SIG-M5 (cell line): Measurements from ENCODE around the gene MPRIP.

Experiments used
- DNase-seq: peaks from one replicate; lab custom pipeline; 2025; lab: John Stamatoyannopoulos, UW

MPRIP gene

DNA sequence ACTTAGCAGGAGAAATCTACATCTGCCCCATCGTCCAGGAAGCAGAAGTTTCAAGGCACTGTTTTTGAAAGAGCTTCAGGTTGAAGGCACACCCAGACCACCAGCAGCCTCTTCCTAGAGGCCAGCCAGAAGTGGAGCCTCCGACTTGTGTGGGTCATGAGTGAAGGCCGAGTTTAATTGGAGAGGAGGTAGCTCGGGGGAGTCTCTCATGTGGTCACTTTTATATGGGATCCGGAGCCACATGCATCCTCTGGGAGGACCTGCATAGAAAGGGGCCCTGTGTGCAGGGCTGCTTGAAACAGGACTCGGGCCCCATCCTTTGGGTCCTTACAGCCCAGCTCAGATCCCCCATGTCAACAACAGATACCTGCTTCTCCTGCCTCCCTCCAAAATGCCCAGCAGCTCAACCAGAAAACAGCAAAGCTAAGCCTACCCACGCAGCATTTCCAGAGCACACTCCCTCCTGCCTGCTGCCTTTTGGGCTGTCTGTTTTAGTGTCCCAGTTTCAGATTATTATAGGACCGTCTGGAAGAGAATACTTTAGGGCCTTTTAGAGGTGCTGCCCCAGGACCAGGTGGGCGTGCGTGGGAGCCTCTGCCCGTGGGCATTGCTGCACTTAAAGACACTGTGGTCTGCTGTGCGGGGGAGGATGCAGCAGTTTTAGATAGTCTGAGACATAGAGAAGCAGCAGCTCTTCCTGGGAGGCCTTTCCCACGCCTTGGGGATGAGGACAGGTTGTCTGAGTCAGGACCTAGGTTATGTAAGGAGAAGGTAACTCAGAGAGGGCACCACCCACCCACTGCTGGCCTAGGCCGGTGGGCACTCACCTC is 29.5 kb downstream of the MPRIP start:
- no peak for DNase-seq

DNA sequence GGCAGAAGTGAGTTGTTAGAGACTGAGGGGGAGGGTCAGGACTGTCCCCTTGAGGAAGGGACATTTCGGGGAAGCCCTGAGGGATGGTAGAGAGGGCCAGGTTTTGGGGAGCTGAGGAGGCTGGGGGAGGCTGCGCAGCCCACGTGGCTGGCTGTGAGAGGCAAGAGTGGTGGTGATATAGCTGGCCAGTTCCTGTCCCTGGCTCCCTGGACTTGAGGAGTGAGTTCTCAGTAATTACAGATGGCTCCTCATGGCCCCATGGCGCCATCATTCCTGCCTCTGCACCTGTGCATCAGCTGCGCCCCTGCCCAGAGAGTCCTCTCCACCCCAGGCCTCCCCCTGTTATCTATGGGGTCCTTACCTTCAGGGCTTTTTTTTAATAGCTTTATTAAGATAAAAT is 30.3 kb downstream of the MPRIP start:
- DNase-seq, result no peak

DNA sequence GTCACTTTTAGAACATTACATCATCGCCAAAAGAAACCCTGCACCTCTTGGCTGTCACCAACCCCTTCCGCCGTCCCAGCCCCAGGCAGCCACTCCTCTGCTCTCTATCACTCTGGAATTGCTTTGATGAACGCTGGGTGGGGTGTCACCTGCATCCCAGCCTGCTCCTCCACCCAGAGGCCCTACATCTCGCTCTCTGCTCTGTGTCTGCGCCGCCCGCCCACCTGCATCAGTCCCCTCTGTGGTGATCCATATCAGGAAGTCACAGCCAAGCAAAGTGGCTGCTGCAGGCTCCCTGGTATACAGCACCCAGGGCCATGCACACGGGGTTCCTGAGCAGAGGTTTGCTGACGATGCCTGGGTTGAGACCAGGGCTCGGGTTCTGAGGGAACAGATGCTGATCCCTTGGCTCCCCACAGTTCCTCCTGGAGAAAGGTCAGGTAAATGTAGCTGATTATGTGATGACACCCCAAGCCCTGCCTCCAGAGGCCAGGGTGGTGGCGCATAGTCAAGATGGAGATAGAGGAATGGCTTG is 30.8 kb downstream of the MPRIP start:
- no peak for DNase-seq

DNA sequence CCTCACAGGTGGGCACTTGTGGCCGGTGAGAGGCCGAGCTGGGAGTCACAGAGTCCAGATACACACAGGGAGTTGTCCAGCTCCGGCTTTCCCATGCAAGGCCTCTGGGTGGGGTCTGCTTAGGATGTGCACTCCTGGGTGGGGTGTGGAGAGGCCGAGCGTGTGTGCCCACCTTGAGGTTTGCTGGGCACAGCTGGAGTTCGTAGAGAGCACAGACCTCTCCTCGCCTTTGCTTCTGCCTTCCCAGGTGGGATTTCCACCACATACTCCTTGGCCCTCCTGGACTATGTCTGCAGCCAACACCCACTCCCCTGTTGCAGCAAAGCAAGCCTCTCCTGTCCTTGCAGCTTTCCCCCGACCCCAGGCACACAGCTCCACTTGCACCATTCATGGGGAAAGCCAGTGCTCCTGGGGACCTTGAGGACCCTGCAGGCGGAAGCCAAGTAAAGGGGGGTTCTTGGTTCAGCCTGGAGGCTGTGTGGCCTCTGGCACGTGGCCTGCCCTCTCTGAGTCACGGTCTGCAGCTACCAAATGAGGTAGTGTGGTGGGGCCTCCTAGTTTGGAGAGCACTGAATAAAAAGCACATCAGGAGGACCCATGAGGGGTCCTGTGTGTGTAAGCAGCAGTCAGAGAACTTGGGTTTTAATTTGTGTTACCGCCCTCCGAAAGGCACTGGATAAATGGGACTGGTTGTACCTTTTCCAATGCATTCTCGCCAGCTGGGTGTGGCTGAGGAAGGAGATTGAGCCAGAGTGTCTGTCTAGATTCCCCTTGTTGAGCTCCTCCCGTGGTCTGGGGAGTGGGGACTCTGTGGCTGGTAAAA is 31.5 kb downstream of the MPRIP start:
- no peak for DNase-seq

DNA sequence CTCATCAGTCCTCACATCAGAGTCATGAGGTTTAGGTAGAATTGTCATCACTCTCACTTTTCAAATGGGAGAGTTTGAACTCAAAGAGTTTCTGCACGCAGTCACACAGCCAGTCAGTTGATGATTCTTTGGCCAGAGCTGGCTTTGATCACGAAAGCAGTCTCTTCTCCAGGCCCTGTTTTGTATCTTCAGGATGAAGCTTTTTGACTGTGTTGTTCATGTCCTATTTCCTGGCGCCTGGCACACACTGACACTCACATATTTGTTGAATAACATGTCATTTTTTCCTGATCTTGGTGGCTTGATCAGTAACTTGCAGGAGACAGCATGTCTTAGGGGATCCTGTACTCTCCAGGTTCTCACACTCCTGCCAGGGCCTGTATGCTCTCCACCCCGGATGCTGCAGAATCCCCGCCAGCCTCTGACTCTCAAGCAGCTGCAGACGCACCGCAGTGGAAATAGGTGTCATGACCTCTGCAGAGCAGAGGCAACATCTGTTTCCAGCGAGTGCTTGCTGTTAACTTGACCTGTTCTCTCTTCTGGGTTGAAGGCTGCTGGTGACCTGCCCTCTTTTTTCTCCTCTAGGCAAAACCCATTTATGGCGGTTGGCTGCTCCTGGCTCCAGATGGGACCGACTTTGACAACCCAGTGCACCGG is 33.0 kb downstream of the MPRIP start:
- no peak for DNase-seq

DNA sequence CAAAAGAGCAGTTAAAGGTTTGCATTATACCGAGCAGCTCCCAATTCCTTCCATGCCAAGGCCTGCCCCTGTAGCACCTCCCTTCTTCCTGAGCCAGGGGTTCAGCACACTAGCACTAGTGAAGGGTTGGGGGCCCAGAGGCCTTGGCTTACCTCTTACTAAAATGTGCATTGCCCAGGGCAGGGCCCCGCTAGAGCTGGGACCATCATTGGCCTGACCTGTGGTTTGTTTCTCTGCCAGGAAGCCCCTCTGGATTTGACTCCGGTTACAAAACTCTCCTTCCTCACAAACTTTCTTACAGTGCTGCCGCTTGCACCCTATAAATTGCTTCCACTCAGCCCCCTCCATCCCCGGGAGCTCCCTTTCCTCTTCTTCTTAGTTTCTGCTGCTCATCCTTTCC is 33.8 kb downstream of the MPRIP start:
- DNase-seq, result no peak

DNA sequence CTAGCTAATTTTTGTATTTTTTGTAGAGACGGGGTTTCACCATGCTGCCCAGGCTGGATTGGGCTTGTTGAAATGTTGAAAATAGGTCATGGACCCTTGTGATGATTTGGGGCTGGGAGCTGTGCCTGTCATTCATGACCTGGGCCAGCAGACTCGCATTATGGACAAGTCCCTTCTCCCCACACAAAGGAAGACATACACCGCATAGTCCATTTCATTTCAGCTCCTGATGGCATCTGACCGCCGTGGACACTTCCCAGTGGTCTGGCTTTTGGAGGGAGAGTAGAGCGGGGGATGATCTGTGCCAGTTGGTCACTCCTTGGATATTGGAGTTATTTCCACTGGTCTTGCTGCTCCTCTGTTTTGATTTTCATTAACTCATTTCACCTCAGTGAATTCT is 34.8 kb downstream of the MPRIP start:
- no peak for DNase-seq

DNA sequence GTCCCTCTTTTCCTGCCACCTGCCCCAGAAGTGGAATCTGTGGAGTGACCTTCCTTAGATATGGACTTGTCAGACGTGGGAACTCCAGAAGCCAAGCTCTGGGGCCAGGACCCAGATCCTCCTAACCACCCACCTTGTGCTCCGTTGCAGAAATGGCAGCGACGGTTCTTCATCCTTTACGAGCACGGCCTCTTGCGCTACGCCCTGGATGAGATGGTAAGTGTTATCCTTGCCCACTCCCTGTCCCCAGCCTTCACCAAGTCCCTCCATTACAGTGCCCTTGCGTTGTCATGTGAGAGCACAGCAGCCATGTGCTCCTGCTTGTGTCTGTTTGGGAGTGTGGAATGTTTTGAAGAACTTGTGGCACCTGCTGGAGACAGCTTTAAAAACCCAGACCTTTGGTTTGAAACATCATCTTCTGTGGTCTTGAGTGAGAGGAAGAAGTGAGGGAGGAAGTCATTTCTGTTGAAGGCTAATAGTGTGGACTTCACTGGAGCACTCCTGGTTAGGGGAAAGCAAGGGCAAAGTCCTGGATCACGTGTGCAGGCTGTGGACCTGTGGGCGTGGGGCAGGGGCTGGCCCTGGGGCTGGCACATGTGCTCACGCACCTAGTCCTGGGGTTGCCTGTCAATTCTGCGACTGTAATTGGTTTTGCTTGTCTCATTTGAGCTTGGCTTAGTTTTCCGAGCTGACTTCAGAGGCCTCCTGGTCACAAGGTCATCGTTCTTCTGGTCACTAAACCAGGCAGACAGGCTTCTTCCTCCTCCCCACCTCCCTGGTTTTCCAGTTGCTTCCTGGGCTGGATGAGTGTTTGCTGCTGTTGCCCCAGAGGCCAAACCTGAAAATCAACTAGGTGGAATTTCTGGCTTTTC is 35.8 kb downstream of the MPRIP start:
- no peak for DNase-seq

DNA sequence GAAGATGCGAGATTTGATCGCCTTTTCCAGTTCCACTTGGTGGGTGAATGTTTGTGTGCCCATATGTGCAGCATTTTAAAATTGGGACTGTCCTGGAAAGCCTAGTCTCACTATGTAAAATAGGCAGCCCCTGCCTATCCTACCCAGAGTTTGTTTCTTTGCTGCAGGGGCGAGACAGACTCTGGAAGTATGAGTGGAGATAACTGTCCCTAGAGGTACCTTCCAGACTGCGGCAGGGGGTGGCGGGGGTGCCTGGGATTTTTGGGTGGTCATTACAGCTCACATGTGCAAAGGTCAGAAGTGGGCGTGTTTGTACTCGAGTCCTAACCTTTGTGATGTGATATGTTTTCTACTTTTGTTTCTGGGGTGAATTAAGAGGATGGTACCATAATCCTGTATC is 36.6 kb downstream of the MPRIP start:
- DNase-seq, result no peak

DNA sequence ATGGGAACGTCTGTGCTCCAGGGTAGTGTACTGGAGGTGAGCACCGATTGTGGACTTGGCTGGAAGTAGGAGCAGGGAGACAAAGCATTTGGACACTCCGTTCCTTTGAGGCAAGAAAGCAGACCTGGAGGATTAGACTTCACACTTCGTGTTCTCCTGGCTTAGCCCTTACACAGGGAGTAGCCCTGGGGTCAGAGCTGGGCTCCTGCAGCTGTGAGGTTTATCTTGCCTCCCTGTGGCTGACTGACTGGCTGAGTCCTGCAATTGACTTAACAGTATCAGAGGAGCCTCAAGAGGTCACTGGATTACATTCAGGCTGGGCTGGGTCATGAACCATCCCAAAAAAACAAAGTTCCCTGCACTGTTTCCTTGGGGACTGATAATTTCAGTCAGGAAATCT is 37.1 kb downstream of the MPRIP start:
- DNase-seq, result no peak

DNA sequence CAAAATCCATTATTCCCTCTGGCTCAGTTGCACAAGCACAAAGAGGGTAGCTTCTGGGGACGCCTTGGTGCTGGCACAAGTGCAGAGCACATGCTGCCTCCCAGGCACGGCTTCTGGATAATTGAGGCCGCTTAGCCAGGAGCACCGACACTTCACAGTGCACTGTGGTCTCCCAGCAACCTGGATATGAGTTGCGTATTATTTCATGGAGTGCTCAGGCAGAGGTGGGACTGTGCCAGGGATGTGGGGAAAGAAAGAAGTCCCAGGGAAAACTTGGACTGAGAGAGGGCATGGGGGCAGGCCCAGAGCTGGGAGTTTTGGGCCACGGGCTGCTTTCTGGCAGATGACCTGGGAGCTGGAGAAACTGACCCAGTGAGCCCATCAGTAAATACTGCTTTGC is 37.5 kb downstream of the MPRIP start:
- DNase-seq, result no peak

DNA sequence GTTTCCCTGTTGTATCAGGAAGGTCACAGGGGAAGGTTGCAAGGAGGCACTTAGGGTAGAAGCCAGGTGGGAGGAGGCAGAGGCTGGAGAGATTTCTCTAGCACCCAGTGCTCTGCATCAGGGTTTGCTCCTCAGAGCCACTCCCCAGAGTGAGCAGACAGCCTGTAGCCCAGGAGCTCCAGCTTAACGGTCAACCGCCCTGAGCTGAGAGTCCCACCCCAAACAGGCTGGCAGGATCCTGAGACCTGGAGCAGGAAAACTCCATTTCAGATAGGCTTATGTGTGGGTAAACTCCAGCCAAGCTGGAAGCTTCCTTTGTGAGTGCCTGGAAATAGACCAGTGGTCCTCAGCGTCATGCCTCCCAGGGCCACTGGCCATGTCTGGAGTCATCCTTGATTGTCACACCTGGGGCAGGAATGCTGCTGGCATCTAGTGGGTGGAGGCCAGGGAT is 37.9 kb downstream of the MPRIP start:
- no peak for DNase-seq

DNA sequence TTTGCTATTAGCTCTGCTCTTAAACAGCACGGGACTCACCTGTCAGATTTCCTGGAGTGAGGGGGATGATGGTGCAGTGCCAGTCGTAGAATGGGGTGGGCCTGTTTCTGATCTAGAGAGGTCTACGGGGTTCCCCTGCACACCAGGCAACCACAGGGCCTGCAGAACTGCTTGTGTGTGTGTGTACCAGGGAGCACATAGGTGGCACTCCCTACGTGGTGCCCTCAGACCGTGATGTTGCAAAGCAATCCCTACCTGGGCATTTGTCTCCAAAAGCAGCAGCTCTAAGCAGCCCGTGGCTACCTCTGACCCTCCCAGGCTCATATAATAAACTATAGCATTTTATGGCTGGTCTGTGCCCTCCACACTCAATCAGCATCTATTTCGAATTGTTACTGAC is 38.5 kb downstream of the MPRIP start:
- DNase-seq, result no peak

DNA sequence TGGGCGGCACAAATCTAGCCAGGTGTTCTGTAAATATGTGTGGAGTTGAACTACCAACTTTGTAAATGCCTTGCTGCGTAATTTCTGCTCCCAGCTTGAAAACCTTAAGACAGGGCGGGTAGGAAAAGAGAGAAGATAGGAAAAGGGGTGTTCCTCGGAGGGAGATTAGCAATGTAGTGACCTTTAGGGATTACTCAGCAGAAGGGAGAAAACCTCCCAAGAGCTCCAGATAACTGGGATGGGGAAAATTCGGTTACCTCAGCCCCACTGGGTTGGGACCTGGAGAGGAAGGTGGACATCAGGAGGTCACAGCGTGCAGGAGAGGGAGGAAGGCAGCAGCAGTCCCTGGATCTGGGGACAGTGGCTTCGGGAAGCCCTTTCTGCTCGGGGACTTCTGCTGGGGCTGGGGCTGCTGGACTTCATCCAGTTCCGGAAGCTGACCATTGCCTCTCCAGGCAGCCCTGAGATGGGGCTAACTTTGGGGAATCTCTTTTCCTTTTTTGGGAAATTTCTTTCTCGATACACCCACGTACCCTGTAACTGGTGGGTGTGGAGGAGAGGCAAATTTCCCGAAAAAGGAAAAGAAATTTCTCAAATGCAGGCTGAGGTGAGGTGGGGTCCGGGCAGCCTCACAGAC is 39.2 kb downstream of the MPRIP start:
- DNase-seq, result no peak

DNA sequence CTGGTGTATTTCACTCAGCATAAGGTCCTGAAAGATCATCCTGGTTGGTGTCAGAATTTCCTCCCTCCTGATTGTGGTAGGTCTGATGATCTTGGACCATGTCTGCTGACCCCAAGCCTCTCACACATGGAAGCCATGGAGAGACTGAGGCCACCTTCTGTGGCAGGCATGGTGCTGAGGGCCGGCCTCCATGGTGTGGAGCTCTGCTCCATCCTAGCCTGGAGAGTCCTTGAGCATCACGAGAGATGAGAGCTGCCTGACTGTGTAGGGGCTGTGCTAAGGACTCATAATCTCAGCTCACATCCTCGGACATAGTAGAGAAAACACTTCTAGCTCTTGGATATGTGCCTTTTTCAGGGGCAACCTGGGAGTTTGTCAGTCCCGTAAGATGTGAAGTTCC is 40.6 kb downstream of the MPRIP start:
- DNase-seq, result no peak

DNA sequence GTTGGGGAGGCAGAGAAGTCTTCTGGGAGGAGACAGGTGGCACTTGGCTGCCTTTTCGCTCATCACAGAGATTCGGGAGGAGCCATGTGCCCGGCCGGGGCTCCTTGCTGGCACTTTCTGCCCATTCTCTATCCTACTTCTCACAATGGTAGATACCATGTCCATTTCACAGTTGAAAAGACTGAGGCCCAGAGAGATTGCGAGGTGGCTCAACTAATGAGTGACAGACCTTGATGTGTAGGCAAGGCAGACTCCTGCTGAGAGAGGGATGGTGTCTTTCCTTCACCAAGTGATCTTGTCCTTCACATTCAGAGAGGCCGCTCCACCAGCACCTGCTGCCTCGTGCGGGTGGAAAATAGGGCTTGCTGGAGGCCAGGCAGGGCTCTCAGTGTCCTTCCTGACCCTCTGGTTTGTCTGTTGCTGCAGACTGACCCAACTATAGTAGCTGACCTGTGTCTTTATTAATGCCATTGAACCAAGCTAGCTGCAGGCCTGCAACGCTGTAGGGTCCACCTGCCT is 42.1 kb downstream of the MPRIP start:
- DNase-seq, result no peak

DNA sequence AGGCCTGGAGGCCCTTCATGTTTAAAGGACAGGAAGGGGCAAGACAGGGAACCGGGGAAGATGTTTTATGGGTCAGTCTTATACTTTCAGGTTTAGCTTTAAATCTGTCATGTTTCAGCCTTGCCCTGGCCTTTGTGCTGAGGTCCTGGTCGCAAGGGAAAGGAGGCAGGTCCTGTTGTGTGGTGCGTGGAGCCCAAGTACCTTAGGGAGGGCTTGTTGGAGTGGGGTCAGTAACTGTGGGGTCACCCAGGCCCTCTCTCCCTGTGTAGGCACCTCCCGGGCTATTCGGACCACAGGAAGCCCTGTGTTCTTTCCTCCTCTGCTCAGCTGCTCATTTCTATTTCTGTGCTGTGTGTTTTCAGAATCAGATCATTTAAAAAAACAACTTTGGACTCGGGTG is 42.7 kb downstream of the MPRIP start:
- DNase-seq, result no peak

DNA sequence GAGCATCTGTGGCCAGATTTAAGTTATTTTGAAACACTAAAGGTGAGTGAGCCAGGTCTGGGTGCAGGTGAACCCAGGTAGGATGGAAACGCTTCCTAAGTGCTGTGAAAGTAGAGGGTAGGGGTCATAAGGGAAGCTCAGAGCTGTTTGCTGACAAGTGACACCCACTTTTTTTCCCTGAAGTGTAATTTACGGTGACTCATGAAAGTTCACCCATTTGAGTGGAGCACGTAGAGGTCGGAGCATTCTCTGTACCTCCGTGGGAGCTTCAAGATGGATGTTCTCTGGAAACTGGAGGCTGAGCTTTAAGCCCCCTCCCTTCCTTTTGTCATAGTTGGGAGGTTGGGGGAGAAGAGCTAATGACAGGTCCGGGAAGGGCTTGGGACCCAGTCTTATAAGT is 44.3 kb downstream of the MPRIP start:
- no peak for DNase-seq

DNA sequence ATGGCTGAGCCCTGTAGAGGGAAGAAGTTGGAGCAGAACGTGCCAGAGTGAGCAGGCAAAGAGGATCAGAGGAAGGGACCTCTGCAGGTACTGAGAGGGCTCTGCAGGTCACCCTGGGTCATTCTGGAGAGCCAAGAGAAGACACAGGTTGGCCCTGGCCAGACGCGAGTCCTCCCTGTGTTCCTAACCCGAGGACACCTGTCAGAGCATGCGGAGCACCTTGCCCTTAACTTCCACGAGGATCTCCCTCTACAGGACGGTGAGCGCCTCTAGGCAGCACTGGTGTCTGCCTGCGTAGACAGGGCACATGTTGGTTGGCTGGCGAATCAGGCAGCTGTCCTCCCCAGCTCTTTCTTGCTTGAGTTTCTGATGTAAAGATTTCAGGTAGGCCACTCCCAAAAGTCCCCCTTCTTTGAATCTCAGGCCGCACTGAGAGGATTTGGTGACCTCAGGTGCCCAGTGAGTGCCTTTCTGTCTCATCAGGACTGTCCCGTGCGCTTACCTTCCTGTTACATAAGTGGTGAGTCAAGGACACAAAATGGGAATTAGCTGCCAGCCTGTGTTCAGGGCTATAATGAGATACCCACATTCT is 45.3 kb downstream of the MPRIP start:
- no peak for DNase-seq

DNA sequence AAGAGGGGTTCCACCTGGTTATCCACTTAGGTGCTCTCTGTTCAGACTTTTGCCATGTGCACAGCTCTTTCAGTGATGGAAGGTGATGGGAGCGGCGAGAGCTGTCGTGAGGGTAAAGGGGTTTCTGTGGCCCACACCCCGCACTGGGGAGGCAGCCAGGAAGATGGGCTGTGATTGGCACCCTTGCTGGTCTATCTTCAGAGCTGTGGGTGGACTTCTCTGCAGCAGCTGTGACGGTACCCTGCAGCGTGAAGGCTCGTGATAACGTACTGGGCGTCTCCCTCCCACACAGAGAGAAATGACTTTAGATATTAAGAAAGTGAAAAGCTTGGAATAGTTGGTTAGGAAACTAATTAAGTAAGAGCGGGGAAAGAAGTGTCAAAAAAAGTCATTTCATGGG is 45.8 kb downstream of the MPRIP start:
- no peak for DNase-seq
